DMS53 treated with DMSO at 0.1 percent for 48 hours (cell line): Measurements from ENCODE around the gene FLVCR2.
"Not testable (repeated sequence)": the region's sequence is repeated elsewhere in the genome, so short reads cannot be mapped to it uniquely, and the experiment has no call there.

Source experiments
- DNase-seq: peaks from one replicate; lab custom pipeline; 2025; ENCODE audit not compliant: unreplicated experiment; lab: John Stamatoyannopoulos, UW

The FLVCR2 gene

GRCh38 chr14:75660238-75660629, 81.8 kb downstream of the FLVCR2 start:
- DNase-seq, result no peak

- DNase-seq, result peak; percentile 94
Measured at GRCh38 chr14:75660630-75661498, 82.4 kb downstream of the FLVCR2 start, which contains the start of the genes ERG28 and TTLL5. Gene ERG28 (minus strand): TSS chr14:75660876. CDS start chr14:75657502, 3,374 bp downstream. Gene TTLL5 (plus strand): TSS chr14:75661246. CDS start chr14:75663150, 1,904 bp downstream.

DNA sequence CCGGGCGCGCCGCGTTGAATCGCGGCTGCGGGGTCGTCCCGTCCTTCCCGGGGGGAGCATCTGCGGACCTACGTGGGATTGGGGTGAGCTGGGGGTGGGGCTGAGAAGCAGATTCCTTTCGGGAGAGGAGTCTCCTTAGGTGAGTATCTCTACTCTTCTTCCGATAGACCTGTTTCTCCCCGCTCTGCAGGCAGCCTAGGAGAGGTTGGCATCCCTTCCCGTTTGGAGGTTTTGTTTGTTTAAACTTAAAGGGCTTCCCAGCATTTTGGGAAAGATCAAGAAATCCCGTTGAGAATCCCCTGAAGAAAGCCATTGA, 83.0 kb downstream of the FLVCR2 start:
- no peak for DNase-seq

DNA sequence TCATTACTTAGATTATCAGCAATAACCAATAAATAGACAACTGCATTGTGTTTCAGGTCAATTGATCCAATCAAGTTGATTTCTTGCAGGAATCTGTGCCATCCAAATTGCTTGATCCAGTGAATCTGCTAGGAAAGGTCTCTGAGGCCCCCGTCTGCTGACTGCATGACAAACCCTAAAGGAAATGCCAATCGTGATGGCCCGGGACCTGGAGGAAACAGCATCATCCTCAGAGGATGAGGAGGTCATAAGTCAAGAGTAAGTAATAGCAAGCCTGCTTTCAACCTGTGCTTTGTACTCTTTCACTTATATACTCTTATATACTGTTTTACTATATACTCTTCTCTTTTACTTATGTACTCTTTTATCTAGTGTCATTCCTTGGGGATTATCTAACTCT, 84.5 kb downstream of the FLVCR2 start:
- no peak for DNase-seq

- DNase-seq, result no peak
Measured at GRCh38 chr14:75667099-75667765, 88.8 kb downstream of the FLVCR2 start.

DNA sequence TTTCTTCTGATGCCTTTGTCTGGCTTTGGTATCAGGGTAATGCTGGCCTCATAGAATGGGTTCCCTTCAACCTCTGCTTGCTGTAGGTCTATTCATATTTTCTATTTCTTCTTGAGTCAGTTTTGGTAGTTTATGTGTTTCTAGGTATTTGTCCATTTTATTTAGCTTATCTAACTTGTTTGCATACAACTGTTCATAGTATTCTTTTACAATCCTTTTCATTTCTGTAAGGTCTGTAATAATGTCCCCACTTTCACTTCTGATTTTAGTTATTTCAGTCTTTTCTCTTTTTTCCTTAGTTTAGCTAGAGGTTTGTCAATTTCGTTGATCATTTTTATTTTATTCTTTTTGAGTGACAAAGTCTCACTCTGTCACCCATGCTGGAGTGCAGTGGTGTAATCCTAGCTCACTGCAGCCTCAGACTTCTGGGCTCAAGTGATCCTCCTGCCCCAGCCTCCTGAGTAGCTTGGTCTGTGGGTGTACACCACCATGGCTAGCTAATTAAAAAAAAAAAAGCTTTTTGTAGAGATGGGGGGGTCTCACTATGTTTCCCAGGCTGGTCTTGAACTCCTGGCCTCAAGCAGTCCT, 94.3 kb downstream of the FLVCR2 start:
- DNase-seq, result no peak

- DNase-seq, result no peak
Measured at GRCh38 chr14:75673345-75674035, 95.1 kb downstream of the FLVCR2 start.

DNA sequence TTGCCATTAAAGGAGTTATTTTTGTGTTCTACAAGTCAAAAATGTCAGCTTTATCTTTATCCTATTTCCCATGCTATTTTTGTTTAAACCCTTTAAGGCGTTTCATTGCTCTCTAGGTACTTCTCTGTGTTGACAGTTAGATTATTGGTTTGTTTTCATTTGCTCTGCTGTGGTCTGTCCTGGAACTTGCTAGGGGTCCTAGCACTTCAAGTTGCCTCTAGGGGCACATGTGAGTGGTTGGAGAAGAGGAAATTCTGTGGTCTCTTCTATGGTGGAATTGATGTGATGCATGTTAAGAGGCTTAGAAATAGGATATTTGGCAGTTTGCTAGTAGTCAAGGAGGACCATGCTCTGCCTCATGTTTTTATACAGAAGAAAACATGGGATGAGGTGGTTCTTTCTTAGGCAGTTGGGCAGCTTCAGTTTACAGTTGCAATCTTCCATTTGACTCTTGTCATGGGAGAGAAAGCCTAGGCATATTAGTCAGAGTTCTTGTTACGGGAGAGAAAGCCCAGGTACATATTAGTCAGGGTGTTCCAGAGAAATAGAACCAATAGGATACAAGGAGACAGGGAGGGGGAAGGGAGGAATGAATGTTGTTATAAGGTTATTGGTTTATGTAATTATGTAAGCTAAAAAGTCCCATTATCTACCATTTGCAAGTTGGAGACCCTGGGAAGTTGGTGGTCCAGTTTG, 97.0 kb downstream of the FLVCR2 start:
- DNase-seq, result no peak

DNA sequence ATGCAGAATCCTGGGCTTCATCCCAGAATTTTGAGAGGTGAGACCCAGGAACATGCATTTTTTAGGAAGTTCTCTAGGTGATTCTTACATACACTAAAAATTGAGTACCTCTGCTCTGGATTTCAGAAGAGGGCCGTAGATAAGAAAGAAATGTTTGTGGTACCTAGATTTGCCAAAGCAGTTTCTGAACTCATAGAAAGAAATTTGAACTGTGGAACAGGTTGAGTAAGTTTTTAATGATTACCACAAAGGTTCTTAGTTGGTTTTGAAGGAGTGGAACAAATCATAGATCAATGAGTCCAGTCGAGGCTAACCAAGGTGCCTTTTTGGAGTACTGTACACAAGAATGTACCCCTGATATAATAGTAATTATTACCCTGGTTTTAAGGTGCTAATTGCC, 107.5 kb downstream of the FLVCR2 start:
- no peak for DNase-seq

DNA sequence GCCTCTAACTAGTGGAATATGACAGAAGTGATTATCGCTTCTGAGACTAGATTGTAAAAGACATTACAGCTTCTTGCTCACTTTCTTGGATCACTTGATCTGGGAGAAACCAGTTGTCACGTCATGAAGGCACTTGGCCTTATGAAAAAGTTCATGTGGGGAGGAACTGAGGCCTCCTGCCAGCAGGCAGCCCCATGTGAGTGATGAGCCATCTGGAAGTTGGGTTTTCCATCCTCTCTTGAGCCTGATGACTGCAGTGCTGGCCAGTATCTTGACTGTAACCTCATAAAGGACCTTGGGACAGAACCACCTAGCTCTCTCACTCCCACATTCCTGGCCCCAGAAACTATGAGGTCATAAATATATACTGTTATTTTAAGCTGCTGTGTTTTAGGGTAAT, 110.6 kb downstream of the FLVCR2 start:
- no peak for DNase-seq

DNA sequence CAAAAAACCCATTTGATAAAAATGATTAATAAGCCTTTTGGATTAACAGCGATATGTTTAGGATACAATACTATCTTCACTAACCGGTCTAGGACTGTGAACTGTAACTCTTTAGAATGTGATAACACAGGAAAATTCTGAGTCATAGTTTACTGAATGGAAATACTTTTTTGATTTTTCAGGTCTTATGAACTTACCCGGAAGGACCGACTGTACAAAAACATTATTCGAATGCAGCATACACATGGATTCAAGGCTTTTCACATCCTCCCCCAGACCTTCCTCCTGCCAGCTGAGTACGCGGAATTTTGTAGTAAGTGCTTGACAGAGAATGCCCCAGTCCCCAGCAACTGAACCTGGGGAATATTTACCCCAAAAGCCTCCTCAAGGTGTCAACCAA, 111.6 kb downstream of the FLVCR2 start:
- no peak for DNase-seq

- DNase-seq, result not testable (repeated sequence)
Measured at GRCh38 chr14:75695025-75695424, 116.6 kb downstream of the FLVCR2 start.

DNA sequence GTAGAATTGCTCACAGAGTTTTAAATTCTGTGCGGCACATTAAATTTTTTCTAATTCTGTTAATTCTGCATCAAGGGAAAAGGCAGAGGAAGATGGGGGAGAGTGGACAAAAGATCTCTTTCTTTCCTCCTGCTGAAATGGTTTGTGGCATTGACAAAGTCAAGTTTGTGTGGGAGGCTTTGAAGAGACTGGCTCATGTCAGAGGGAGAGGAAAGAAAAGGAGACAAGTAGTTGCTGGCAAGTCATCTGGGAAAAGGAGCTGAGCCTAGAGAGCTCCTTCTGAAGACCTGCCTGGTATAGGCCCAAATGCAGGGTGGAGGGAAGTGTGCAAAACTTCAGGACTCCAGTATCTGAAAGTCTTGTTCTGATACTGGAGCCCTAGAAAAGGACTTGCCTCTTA, 119.0 kb downstream of the FLVCR2 start:
- DNase-seq, result no peak
